Measurements from ENCODE around the gene OTOP2. TPM values are rescaled to one million over a fixed set of nuclear protein-coding genes. Genes with fewer than 3 reads are reported as not detected.

OTOP2 gene
- total RNA-seq, 4 donors from 2014 or later, result not detected

DNA sequence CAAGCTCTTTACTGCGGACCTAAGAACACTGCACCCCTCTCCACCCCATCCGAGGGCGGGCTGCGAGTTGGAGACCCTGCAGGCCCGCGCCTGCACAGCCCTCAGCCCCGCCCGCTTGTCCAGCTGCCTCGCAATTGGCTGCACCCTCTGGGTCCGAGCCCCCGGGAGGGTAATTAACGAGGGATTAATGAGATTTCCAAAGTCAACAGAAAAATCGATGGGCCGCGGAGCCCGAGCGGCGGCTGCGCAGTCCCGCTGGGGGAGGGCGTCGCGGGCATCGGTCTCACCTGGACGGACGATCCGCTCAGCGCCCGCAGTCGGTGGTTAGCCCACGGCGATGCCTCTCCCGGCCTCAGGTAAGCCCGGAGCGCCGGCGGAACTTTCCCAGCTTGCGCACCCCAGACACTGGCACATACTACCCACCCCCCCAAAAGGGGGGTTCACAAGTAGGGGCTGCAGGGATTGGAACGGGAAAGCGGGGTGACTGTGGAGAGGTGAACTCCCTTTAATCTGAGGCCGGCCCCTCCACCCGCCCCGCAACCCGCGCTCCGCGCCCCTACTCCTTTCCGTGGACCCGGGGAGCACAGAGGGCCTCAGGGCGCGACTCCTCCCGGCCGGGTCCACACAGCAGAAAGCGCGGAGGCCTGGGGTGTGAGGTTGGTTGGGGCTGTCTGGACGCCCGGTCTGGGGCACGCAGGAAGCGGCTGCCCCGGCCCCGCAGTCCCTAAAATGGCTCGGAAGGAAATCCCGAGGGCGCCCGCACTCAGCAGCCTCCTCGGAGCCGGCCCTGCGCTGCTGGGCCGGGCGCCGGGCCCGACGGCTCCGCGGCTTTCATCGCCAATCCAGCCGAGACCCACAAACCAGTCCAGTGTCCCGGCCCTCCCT, 11.8 kb downstream of the OTOP2 start, which contains the start of gene OTOP3:
TSS of gene OTOP3 (plus strand) at position 314 of the 885 bp plus-strand sequence. CDS start at position 338, 24 bp downstream.
- peaks cover 90% of the 10 kb centered on the region for H3K27me3 ChIP-seq
- peaks cover 0 to 13% (median 5%) of the 10 kb centered on the region in 3 donors for H3K4me1 ChIP-seq
- no CpG with 5 or more reads among the region's 78 CpGs for WGBS, 2 donors (ENCODE audit: low coverage in 1 of 2)
- H3K4me3 ChIP-seq, result no peak within 1 kb of the TSS
- no peak within 1 kb of the TSS for H3K27ac ChIP-seq
- no peak for ATAC-seq
- no peak for TF ChIP-seq POLR2A (IDR thresholded peaks at IDR 0.05)
- TF ChIP-seq, protein P1, sequence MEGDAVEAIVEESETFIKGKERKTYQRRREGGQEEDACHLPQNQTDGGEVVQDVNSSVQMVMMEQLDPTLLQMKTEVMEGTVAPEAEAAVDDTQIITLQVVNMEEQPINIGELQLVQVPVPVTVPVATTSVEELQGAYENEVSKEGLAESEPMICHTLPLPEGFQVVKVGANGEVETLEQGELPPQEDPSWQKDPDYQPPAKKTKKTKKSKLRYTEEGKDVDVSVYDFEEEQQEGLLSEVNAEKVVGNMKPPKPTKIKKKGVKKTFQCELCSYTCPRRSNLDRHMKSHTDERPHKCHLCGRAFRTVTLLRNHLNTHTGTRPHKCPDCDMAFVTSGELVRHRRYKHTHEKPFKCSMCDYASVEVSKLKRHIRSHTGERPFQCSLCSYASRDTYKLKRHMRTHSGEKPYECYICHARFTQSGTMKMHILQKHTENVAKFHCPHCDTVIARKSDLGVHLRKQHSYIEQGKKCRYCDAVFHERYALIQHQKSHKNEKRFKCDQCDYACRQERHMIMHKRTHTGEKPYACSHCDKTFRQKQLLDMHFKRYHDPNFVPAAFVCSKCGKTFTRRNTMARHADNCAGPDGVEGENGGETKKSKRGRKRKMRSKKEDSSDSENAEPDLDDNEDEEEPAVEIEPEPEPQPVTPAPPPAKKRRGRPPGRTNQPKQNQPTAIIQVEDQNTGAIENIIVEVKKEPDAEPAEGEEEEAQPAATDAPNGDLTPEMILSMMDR (IDR thresholded peaks at IDR 0.05), result no peak
- no peaks in the 10 kb centered on the region for H3K9me3 ChIP-seq
- no peaks in the 10 kb centered on the region for H3K36me3 ChIP-seq

DNA sequence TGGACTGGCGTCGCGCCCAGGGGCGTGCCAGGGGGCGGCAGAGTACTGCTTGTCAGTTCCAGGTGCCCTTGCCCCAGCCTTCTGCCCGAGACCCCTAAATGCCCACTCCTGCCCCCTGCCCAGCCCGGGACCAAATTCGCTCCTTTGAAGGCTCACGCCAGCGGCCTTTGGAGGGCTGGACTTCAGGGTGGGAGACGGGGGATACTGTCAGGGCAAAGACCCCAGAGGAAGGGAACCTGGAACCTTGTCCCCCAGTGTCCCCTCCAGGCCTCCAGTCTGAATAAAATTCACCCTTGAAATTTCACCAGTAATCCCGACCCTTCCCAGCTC, 12.4 kb downstream of the OTOP2 start:
- WGBS, 2 donors (ENCODE audit: low coverage in 1 of 2), result 0 to 31% methylated on average over 1 of the region's 12 CpGs
- Histone ChIP-seq H3K27me3 (peaks cover 90% of the 10 kb centered on the region), H3K27ac (no peak overlapping the region), H3K36me3 (no peaks in the 10 kb centered on the region), H3K9me3 (no peaks in the 10 kb centered on the region), H3K4me3 (no peak overlapping the region), H3K4me1 (peaks cover 0 to 13% (median 5%) of the 10 kb centered on the region in 3 donors)
- TF ChIP-seq POLR2A (IDR thresholded peaks at IDR 0.05) (no peak), EP300 (IDR thresholded peaks at IDR 0.05) (no peak), POLR2AphosphoS5 (IDR thresholded peaks at IDR 0.05) (no peak)
- TF ChIP-seq, protein P1 (IDR thresholded peaks at IDR 0.05), result no peak
- no peak for ATAC-seq

DNA sequence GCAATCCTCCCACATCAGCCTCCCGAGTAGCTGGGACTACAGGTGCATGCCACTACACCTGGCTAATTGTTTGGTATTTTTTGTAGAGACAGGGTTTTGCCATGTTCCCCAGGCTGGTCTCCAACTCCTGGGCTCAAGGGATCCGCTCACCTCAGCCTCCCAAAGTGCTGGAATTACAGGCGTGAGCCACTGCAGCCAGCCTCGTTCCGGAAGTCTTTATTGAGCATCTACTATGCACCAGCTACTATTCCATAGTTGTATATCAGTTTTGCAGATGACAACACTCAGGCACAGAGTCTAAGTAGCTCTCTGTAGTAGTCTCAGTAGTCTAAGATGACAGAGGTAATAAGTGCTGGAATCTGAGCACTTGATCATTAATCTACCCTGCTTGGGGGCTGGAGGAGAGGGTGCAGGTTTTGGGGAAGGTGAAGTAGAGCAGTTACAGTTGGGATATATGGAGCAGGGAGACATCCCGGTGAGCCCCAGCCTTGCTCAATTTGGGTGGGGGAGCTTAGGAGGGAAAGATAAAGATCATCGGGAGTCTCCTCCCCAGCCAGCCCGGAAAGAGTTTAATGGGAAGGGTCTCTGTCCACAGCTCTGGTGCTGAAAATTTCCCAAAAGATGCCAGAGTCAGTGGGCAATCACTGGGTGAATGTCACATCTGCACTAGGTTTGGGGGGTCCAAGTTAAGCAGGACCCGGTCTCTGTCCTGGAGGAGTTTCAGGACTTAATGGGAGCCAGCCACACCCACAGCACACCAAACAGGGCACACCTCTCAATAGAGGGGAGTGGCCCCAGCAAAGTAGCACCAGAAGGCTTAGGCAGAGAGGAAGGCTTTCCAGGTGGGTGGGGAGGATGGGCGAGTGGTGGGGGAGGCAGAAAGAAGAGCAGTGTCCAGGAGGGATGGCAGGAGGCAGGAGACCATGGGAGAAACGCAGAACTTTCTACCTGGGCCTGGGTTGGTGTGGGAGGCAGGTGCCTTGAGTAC, 13.3 kb downstream of the OTOP2 start:
- H3K4me1 ChIP-seq, result peaks cover 0 to 13% (median 5%) of the 10 kb centered on the region in 3 donors
- WGBS, 2 donors (ENCODE audit: low coverage in 1 of 2), result 26 to 27% methylated on average over 5 to 7 of the region's 11 CpGs
- H3K27me3 ChIP-seq, result peaks cover 92% of the 10 kb centered on the region
- H3K27ac ChIP-seq, result no peak overlapping the region
- TF ChIP-seq POLR2AphosphoS5 (IDR thresholded peaks at IDR 0.05) (no peak), POLR2A (IDR thresholded peaks at IDR 0.05) (no peak), EP300 (IDR thresholded peaks at IDR 0.05) (no peak)
- TF ChIP-seq, protein P1 (IDR thresholded peaks at IDR 0.05), result no peak
- no peaks in the 10 kb centered on the region for H3K36me3 ChIP-seq
- ATAC-seq, result no peak
- H3K9me3 ChIP-seq, result no peaks in the 10 kb centered on the region
- no peak overlapping the region for H3K4me3 ChIP-seq

DNA sequence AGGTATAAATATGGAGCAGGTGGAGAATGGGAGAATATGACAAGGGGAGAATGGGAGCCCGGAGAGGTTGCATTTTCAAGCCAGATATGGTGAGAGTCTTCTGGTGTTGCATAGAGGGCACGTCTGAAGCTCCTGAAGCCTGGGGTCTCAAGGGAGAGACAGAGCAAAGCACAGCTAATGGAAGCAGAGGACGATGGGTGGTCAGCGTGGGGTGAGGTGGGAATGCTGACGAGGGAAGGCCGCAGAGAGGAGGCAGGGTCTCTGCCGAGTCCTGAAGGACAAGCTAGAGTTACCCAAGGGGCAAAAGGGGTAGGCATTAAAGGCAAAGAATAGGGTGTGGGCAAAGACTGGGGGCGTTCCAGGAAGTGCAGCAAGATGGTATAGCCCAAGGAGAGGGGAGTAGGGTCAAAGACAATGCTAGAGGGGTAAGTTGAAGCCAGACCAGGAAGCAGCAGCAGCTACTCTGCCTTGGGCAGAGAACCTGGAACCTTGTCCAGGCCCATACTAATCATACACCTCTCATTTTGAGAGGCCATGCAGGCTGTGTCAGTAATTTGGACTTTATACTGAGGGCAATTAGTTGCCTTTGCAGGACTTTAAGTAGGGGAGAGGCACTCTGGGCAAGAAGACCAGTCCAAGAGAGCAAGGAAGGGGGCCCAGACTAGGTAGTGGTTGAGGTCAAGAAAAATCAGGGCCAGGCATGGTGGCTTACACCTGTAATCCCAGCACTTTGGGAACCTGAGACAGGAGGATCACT, 14.3 kb downstream of the OTOP2 start:
- Histone ChIP-seq H3K9me3 (no peaks in the 10 kb centered on the region), H3K27ac (no peak overlapping the region), H3K27me3 (peaks cover 92% of the 10 kb centered on the region), H3K4me1 (peaks cover 0 to 13% (median 5%) of the 10 kb centered on the region in 3 donors), H3K36me3 (no peaks in the 10 kb centered on the region), H3K4me3 (no peak overlapping the region)
- 59 to 61% methylated on average over 4 to 8 of the region's 8 CpGs for WGBS, 2 donors (ENCODE audit: low coverage in 1 of 2)
- no peak for ATAC-seq
- no peak for TF ChIP-seq POLR2A (IDR thresholded peaks at IDR 0.05)
- TF ChIP-seq, protein P1 (IDR thresholded peaks at IDR 0.05), result no peak
- TF ChIP-seq POLR2AphosphoS5 (IDR thresholded peaks at IDR 0.05), result no peak
- TF ChIP-seq EP300 (IDR thresholded peaks at IDR 0.05), result no peak
